Measurements from ENCODE around the gene DNAAF5.

- TF ChIP-seq CTCF (conservative IDR thresholded peaks at IDR 0.05; ENCODE audit: low read length) (no peak), EZH2phosphoT487 (IDR thresholded peaks at IDR 0.05; ENCODE audit: borderline replicate concordance, low read depth, low read length) (no peak)
Observed at GRCh38 chr7:738241-738640, 11.7 kb downstream of the DNAAF5 start.
